NK-92 treated with Interleukin-12 subunit alpha and Interleukin-12 subunit beta, amount 100 ng/mL, for 24 hours (cell line): ENCODE data around the gene AIRE.
"Not testable (repeated sequence)": the region's sequence is repeated elsewhere in the genome, so short reads cannot be mapped to it uniquely, and the experiment has no call there.

Source experiments
- DNase-seq: peaks from one replicate; lab custom pipeline; 2025; lab: John Stamatoyannopoulos, UW

Gene AIRE

DNA sequence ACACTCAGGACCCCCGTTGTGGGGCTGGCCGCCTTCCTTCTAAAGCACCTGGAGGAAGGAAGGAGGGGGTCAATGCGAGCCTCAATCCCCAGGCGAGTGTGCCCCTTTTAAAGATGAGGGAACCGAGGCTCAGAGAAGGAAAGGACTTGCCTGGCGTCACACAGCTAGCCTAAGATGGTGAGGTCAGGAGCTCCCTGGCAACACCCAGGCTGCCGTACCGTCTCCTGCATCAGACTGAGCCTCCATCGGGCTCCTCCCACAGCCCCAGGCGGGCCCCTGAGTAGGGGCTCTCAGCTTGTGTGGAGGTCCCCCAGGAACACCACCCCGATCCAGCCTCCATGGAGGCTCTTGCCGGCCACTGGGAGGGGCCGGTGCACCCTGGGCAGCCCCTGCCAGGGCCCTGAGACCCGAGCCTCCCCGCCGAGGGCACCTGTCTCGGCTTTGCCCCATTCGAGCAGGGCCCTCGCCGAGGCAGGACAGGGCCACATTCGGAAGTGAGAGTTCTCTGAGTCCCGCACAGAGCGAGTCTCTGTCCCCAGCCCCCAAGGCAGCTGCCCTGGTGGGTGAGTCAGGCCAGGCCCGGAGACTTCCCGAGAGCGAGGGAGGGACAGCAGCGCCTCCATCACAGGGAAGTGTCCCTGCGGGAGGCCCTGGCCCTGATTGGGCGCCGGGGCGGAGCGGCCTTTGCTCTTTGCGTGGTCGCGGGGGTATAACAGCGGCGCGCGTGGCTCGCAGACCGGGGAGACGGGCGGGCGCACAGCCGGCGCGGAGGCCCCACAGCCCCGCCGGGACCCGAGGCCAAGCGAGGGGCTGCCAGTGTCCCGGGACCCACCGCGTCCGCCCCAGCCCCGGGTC lies at the start of gene AIRE:
AIRE (plus strand) TSS at position 739 of the 855 bp plus-strand sequence. CDS start 131 bp downstream, outside the sequence.
- no peak for DNase-seq

DNA sequence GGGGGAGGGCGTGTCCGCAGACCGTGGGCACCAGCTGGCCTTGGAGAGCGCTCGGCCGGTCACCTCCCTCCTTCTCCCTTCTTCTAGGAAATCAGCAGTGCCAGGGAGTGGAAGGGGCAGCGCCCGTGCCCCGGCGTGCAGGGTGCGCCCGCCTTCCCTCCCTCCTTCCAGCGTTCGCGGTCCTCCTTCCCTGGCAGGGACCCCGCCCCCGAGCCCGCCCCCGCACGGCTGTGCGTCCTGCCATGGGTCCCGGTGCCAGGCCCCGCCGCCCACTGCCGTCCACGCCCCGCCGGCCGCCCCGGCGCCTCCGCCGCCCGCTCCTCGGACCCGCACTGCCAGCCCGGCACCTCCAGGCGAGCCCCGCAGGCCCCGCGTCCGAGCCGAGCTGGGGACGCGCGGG lies 45.3 kb upstream of the AIRE start:
- DNase-seq = not testable (repeated sequence)

- DNase-seq = not testable (repeated sequence)
Measured at GRCh38 chr21:44240842-44241241, 44.8 kb upstream of the AIRE start, which contains the start of gene ICOSLG. ICOSLG (minus strand) TSS chr21:44240943; CDS start chr21:44240817, 126 bp downstream.

- DNase-seq = not testable (repeated sequence)
Measured at GRCh38 chr21:44241281-44241680, 44.4 kb upstream of the AIRE start.

DNA sequence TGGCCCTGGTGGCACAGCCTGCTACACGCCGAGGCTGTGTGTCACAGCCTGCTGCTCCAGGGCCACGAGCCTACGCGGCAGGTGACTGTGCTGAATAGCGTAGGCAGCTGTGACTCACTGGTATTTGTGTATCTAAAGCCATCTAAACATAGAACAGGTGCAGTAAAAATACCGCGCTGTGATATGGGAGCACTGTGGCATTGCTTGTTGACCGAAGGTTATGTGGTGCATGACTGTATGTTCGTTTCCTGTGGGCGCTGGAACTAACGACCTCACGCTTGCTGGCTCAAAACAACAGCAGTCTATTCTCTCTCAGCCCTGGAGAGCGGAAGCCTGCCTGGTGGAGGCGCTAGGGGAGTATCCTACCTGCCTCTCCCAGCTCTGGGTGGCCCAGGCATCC lies 41.7 kb upstream of the AIRE start:
- not testable (repeated sequence) for DNase-seq

GRCh38 chr21:44247904-44248303 lies 37.8 kb upstream of the AIRE start:
- not testable (repeated sequence) for DNase-seq

GRCh38 chr21:44249204-44250037 lies 36.3 kb upstream of the AIRE start:
- not testable (repeated sequence) for DNase-seq

- no peak for DNase-seq
Measured at GRCh38 chr21:44253832-44254710, 31.6 kb upstream of the AIRE start.

DNA sequence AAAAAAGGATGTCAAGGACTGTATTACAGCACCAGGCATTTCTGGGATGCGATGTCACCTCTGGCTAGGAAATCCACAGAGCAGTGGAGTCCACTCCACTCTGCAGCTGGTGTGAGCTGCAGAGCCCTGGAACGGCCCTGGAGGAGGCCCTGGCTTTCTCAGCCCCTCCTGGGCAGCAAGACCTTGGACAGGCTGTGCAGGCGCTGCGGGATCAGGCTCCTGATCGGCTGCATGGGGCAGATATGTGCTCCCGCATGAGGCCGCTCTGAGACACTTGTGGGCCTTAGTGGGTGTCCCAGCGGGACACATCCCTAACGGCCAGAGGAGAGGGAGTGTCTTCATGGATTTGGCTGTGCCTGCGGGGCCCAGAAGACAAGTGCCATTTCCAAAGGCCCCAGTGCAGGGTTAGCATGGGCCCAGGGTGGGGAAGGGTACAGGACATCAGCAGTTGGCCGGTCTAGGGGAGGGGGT lies 30.1 kb upstream of the AIRE start:
- no peak for DNase-seq

DNA sequence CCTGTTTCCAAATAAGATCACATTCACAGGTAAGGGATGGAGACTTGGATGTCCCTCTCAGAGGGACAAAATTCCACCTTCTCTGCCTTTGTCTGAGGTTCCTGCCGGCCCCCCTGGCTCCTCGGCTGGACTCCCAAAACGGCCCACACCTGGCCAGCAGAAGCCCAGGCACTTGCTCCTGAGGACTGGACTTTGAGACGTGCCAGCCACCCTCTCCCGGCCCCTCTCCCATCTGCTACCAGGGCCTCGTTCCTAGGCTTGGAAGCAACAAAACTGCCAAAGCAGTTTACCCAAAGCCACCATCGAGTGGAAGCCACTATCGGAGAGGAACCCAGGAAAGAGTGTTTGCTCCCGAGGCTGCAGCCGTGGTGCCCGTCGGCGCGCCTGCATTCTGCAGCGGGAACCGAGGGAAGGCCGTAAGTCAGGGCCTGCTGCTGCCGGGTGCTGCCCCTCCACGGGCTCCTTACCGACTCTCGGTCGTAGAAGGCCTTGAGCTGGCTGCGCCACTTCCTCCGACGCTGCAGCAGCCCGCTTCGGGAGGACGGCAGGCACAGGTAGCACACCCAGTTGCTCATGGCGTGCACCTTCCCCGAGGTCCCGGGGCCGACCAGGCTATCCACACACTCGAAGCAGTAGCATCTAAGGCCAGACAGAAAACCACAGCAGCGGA lies 27.5 kb upstream of the AIRE start:
- no peak for DNase-seq

GRCh38 chr21:44259082-44259705 lies 26.5 kb upstream of the AIRE start:
- no peak for DNase-seq

DNA sequence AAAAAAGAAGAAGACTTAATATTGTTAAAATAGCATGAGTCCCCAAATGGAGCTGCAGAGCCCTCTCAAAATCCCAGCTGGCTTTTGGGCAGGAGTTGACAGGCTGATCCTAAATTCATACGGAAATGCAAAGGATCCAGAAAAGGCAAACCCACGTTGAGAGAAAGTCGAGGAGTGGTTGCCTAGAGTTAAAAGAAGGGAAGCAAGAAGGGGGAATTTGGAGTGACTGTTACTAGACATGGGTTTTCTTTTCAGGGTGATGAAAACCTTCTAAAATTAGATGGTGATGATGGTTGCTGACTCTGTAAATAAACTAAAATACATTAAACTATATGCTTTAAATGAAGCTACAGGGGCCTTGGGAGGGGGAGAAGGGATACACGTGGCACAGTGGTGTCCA lies 25.6 kb upstream of the AIRE start:
- no peak for DNase-seq

- no peak for DNase-seq
Measured at GRCh38 chr21:44260791-44261631, 24.7 kb upstream of the AIRE start.

- DNase-seq = no peak
Measured at GRCh38 chr21:44261675-44262295, 23.9 kb upstream of the AIRE start, which contains the start of gene DNMT3L. DNMT3L (minus strand) TSS chr21:44261897; CDS start chr21:44261259, 638 bp downstream.

DNA sequence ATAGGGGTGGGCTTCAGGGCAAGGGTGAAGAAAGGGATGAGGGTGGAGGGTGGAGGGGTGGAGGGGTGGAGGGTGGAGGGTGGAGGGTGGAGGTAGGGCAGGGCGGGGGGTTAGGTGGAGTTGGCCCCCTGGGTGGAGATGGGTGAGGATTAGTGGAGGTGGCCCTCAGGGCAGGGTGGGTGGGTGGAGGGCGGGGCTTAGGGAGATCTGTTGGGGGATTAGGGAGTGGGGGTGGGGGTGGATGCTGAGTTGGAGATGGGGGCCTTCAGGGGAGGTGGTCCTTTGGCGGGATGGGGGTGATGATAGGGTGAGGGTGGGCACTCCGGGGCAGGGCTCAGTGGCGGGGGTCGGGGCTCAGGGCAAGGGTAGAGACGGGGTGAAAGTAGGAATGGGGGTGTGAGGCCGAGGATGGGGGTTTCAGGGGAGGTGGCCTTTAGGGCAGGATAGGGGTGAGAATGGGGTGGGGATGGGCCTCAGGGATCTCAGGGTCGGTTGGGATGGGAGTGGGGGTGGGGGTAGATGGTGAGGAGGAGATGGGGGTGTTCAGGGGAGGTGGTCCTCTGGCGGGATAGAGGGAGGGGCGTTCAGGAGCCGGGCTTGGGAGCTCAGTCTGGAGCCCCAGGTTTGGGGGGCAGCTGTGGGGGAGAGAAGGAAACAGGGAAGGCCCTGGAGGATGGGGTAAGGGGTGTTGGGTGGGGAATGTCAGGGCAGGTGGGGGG lies 23.2 kb upstream of the AIRE start:
- no peak for DNase-seq

DNA sequence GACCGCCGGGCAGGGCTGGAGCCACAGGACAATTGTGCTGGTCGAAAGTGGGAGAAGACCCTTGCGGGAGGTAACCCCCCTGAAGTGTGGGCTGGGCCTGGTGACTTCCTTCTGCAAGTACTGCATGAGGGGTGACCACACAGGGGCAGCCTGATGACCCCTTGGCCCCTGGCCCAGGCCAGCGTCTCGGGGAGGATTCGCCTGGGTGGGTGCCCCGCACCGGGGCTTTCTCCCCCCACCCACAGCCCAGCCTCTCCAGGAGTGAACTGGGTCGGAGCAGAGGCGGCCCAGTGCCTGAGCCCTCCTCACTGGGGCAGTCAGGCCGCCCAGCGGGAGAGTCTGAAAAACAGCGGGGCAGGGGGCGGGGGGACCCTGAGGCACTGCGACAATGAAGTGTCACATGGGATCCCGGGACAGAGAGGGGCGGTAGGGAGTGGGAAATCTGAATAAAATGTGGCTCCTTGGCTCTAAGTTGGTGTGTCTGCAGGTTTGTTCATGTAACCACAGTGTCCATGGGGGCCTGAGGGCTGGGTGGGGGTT lies 22.4 kb upstream of the AIRE start:
- no peak for DNase-seq

GRCh38 chr21:44263768-44264167 lies 21.9 kb upstream of the AIRE start:
- DNase-seq = no peak

GRCh38 chr21:44265734-44266270 lies 19.9 kb upstream of the AIRE start:
- no peak for DNase-seq
